Cardiac fibroblast (primary cell): ENCODE measurements around the gene RAPGEF4.
"Not testable (repeated sequence)": the region's sequence is repeated elsewhere in the genome, so short reads cannot be mapped to it uniquely, and the experiment has no call there.

Experiments used
- DNase-seq, 2 donors: peaks; one replicate each; pipeline versions ENCODE4 v3.0.0 to v3.0.0-alpha.2; 2010; ENCODE audit warnings: low read depth in 2 of 2
- H3K4me3 ChIP-seq, 2 donors: replicated peaks in 1 of 2; 1 replicate in 1 of 2; 2 replicates in 1 of 2; pipeline ENCODE4 v1.5.1; 2011; ENCODE audit warnings: low read depth in 2 of 2, low read length in 2 of 2, mild to moderate bottlenecking in 2 of 2, moderate library complexity in 1 of 2
- CTCF ChIP-seq: IDR thresholded peaks from one replicate; pipeline ENCODE4 v1.5.1; 2011; ENCODE audit warnings: low read depth, mild to moderate bottlenecking, low read length, inconsistent platforms

RAPGEF4 gene

GRCh38 chr2:172740856-172741255 is 5.2 kb downstream of the RAPGEF4 start:
- DNase-seq: no peak
- no peak for TF ChIP-seq CTCF
- H3K4me3 ChIP-seq: no peak overlapping the region

- no peak for DNase-seq
- no peak overlapping the region for H3K4me3 ChIP-seq
- TF ChIP-seq CTCF: no peak
Measured at GRCh38 chr2:172742931-172743540, 7.4 kb downstream of the RAPGEF4 start.

GRCh38 chr2:172743898-172744297 is 8.3 kb downstream of the RAPGEF4 start:
- TF ChIP-seq CTCF: no peak
- no peak for DNase-seq
- H3K4me3 ChIP-seq: no peak overlapping the region

- TF ChIP-seq CTCF: no peak
- H3K4me3 ChIP-seq: no peak overlapping the region
- peak in 1 of 2 donors; percentile 19 for DNase-seq
Measured at GRCh38 chr2:172745636-172746035, 10.0 kb downstream of the RAPGEF4 start.

- H3K4me3 ChIP-seq, DNase-seq: not testable (repeated sequence)
Measured at GRCh38 chr2:172748543-172748942, 12.9 kb downstream of the RAPGEF4 start.

GRCh38 chr2:172749388-172749787 is 13.7 kb downstream of the RAPGEF4 start:
- no peak for DNase-seq
- TF ChIP-seq CTCF: no peak
- H3K4me3 ChIP-seq: no peak overlapping the region

- DNase-seq: no peak
- no peak overlapping the region for H3K4me3 ChIP-seq
Measured at GRCh38 chr2:172751564-172751963, 15.9 kb downstream of the RAPGEF4 start.

More at GRCh38 chr2:172751564-172751963, 15.9 kb downstream of the RAPGEF4 start:
- TF ChIP-seq CTCF: no peak
